Lung (tissue), 12 donors: ENCODE data around the gene FILIP1L. TPM values are rescaled to one million over a fixed set of nuclear protein-coding genes. Genes with fewer than 3 reads are reported as not detected.

ENCODE experiments used
- ATAC-seq: fragments of 200-7000 bp; cut with Tn5 transposase; one replicate; pipeline ENCODE4 v1.9.1; 2020; ENCODE audit warnings: moderate number of reproducible peaks; ENCODE audit not compliant: insufficient read depth, low FRiP score
- DNase-seq, 3 donors: peaks; one replicate each; pipeline ENCODE4 v3.0.0-alpha.2; 2013 to 2017
- H3K27ac ChIP-seq, 2 donors: one replicate each; pipeline ENCODE4 v1.5.1; 2013; ENCODE audit warnings: mild to moderate bottlenecking in 2 of 2, moderate library complexity in 2 of 2, control low read depth in 1 of 2, inconsistent platforms in 1 of 2, low read depth in 1 of 2, low read length in 1 of 2
- H3K27me3 ChIP-seq, 3 donors: one replicate each; pipeline ENCODE4 v1.5.1; 2013; ENCODE audit warnings: low read length in 2 of 3; ENCODE audit not compliant: control insufficient read depth in 3 of 3, insufficient read depth in 3 of 3
- H3K36me3 ChIP-seq, 4 donors: one replicate each; pipeline ENCODE4 v1.5.1; 2013; ENCODE audit warnings: low read length in 4 of 4, mild to moderate bottlenecking in 1 of 4, moderate library complexity in 1 of 4; ENCODE audit not compliant: control insufficient read depth in 4 of 4, insufficient read depth in 4 of 4
- H3K4me1 ChIP-seq, 5 donors: one replicate each; pipeline ENCODE4 v1.5.1; 2013; ENCODE audit warnings: low read length in 5 of 5, mild to moderate bottlenecking in 2 of 5, moderate library complexity in 1 of 5; ENCODE audit not compliant: control insufficient read depth in 5 of 5, insufficient read depth in 5 of 5
- H3K4me3 ChIP-seq: one replicate; pipeline ENCODE4 v1.5.1; 2013; ENCODE audit warnings: mild to moderate bottlenecking, control low read depth, moderate library complexity
- H3K9ac ChIP-seq, 2 donors: one replicate each; pipeline ENCODE4 v1.5.1; 2013; ENCODE audit warnings: low read length in 2 of 2, control low read depth in 1 of 2; ENCODE audit not compliant: insufficient read depth in 1 of 2
- H3K9me3 ChIP-seq, 4 donors: one replicate each; pipeline ENCODE4 v1.5.1; 2013; ENCODE audit warnings: low read length in 3 of 4, mild to moderate bottlenecking in 1 of 4, moderate library complexity in 1 of 4; ENCODE audit not compliant: control insufficient read depth in 4 of 4, insufficient read depth in 3 of 4
- CTCF ChIP-seq: IDR thresholded peaks from 2 replicates; pipeline ENCODE4 v1.5.1; 2012; ENCODE audit warnings: mild to moderate bottlenecking; ENCODE audit errors: control extremely low read depth, extremely low read depth
- WGBS, 2 donors: extraction: QIAGEN DNeasy Blood & Tissue Kit; methylation state at CpG; one replicate each; pipeline ENCODE4 v1.1.7; 2013; 5-methylcytosine and 5-hydroxymethylcytosine counted together
- polyA plus RNA-seq, 2 donors: library from polyadenylated mRNA; stranded (reverse); fragments of 200-250 nt; gene quantifications; one replicate each; pipeline ENCODE4 v1.2.1, GENCODE V29; 2013
- total RNA-seq, 2 donors: library from RNA; depleted of rRNA in 1 of 2; stranded (reverse); fragments of >200 nt in 1 of 2; gene quantifications; one replicate each; pipeline ENCODE4 v1.2.1, GENCODE V29; 2014 to 2021
- donor health status: control.
- donor health status: control.
- donor health status: Bipolar disorder and iron deficiency.
- donor health status: healthy.
- donor health status: DM: yes; HTN: yes; CAD: no.

The FILIP1L gene
- total and polyA plus RNA-seq, 4 donors, result 8.3 to 27.8 (median 22.5) TPM

GRCh38 chr3:99799422-99799821 is 314.9 kb downstream of the FILIP1L start:
- H3K4me3 ChIP-seq, result no peak overlapping the region
- no peak for TF ChIP-seq CTCF
- ATAC-seq (no peak), DNase-seq (no peak)
- no peaks in the 10 kb centered on the region for H3K36me3 ChIP-seq
- H3K9me3 ChIP-seq, result no peaks in the 10 kb centered on the region
- no peak overlapping the region for H3K27ac ChIP-seq
- no peak overlapping the region for H3K9ac ChIP-seq
- 83 to 90% methylated on average over 4 of the region's 4 CpGs for WGBS, 2 donors
- no peaks in the 10 kb centered on the region for H3K4me1 ChIP-seq
- H3K27me3 ChIP-seq, result no peaks in the 10 kb centered on the region

GRCh38 chr3:99795573-99795972 is 318.7 kb downstream of the FILIP1L start:
- Histone ChIP-seq H3K4me3 (no peak overlapping the region), H3K4me1 (no peaks in the 10 kb centered on the region), H3K27ac (no peak overlapping the region), H3K9me3 (no peaks in the 10 kb centered on the region), H3K36me3 (no peaks in the 10 kb centered on the region), H3K27me3 (no peaks in the 10 kb centered on the region), H3K9ac (no peak overlapping the region)
- ATAC-seq (no peak), DNase-seq (no peak)
- 92 to 93% methylated on average over 15 of the region's 15 CpGs for WGBS, 2 donors
- no peak for TF ChIP-seq CTCF

- Histone ChIP-seq H3K36me3 (no peaks in the 10 kb centered on the region), H3K4me1 (peaks cover 0 to 7% (median 0%) of the 10 kb centered on the region in 5 donors), H3K27me3 (no peaks in the 10 kb centered on the region), H3K9ac (no peak overlapping the region), H3K9me3 (no peaks in the 10 kb centered on the region), H3K27ac (no peak overlapping the region), H3K4me3 (no peak overlapping the region)
- DNase-seq, result no peak
- TF ChIP-seq CTCF, result no peak
- ATAC-seq, result no peak
- WGBS, 2 donors, result 93 to 95% methylated on average over 8 of the region's 8 CpGs
These were observed 319.8 kb downstream of the FILIP1L start for GRCh38 chr3:99794485-99794884.
